Dendritic cell treated with granulocyte-macrophage colony-stimulating factor and Interleukin-4, amounts not matched to agents 40 ng/mL and 50 ng/mL, for 4 days (primary cell): ENCODE measurements around the gene CCDC13.
"Not testable (repeated sequence)": the region's sequence is repeated elsewhere in the genome, so short reads cannot be mapped to it uniquely, and the experiment has no call there.

Experiments used
- H3K27ac Mint-ChIP-seq: one replicate; pipeline ENCODE4 v1.8.0; 2022; ENCODE audit warnings: mild to moderate bottlenecking, mixed read lengths
- H3K27me3 Mint-ChIP-seq: one replicate; pipeline ENCODE4 v1.8.0; 2022; ENCODE audit warnings: mild to moderate bottlenecking, mixed read lengths
- H3K36me3 Mint-ChIP-seq: one replicate; pipeline ENCODE4 v1.8.0; 2022; ENCODE audit warnings: low read depth, mixed read lengths
- H3K4me1 Mint-ChIP-seq: one replicate; pipeline ENCODE4 v1.8.0; 2022; ENCODE audit warnings: low read depth, mixed read lengths
- H3K4me3 Mint-ChIP-seq: one replicate; pipeline ENCODE4 v1.8.0; 2022; ENCODE audit warnings: mild to moderate bottlenecking, moderate library complexity, mixed read lengths
- H3K9me3 Mint-ChIP-seq: one replicate; pipeline ENCODE4 v1.8.0; 2022; ENCODE audit warnings: mixed read lengths
- intact Hi-C: fragments of 100-400 bp; cut with micrococcal nuclease; formaldehyde crosslinking; loops from one replicate; pipeline ENCODE4 v1.15.0; 2022

The CCDC13 gene, protein sequence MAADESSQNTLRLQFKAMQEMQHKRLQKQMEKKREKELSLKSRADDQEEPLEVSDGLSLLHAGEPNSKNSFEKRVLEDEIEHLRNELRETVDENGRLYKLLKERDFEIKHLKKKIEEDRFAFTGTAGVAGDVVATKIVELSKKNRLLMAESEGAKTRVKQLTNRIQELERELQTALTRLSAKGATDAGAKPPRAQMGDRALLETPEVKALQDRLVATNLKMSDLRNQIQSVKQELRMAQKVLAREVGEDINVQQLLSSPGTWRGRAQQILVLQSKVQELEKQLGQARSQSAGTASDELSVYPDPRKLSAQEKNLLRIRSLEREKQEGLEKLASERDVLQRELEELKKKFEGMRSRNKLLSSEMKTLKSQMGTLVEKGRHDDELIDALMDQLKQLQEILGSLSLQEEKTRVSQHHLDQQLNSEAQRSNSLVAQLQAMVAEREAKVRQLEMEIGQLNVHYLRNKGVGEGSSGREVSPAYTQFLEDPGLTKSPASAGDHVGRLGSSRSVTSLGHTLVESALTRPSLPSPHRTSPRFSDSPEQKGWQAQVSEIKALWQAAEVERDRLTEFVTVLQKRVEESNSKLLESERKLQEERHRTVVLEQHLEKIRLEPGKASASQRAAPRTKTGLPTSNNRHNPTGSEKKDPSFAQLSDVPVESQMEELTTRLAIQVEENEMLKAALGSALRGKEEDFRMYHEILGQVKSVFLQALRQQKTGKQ

DNA sequence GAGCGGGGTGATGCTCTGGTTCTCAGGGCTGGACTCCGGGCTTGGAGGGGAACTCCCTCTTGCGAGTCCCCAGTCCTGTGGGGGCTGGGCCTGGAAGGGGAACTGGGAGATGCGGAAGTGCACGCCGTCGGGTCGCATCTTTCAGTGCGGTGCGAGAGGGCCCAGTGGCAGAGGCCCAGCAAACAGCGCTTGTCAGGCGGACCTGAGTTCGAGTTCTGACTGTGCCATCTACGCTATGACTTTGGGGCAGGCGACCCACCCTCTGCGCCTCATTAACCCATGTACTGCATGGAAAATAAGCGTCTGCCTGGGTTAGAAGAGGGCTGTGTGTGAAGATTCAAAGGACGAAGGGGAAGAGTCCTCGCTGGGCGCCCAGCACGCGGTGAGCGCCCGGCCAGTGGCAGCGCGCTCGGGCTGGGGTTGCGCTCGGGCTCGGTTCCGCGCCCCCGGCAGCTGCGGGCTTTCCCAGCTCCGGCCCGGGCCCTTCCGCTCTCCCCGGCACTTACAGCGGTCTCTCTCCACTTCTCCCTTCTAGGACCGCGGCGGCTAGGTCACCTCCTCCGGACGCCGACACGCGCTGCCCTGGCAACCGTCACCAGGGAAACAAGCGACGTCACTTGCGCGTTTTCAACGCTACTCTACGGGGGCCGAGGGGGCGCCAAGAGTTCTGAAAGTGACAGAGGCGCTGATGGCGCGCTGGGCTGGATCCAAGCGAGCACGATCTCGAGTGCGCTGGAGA lies at the start of gene CCDC13:
Gene CCDC13 (minus strand): TSS at position 584 of the 739 bp plus-strand sequence. CDS start 14,908 bp downstream, outside the sequence.
- peak within 1 kb of the TSS; percentile 99 for H3K27ac Mint-ChIP-seq

DNA sequence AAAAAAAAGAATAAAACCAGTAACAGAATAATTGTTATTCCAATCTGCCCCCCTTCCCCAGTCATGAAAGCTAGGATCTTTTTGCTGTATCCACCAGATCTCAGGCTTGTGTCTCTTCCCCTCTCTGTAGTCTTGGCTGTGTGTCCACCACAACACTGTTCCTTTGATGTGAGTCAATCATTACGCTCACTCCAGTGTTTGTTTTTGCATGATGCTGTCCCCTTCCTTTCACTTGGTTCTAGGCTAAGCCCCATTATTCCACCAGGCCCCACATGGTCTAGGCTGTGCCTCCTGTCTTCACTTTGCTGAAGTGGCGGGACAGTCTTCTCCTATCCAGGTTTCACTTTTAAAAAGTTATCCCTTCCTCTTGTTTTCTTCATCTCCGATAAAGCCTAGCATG lies 49.8 kb upstream of the CCDC13 start:
- no peak overlapping the region for H3K4me3 Mint-ChIP-seq
- H3K36me3 Mint-ChIP-seq: no peaks in the 10 kb centered on the region
- no peak overlapping the region for H3K27ac Mint-ChIP-seq
- no peaks in the 10 kb centered on the region for H3K27me3 Mint-ChIP-seq
- intact Hi-C loops: no loop called here
- H3K9me3 Mint-ChIP-seq: no peaks in the 10 kb centered on the region
- peaks cover 8% of the 10 kb centered on the region for H3K4me1 Mint-ChIP-seq

More for the DNA sequence above, at the start of gene CCDC13:
- Mint-ChIP-seq H3K27me3 (no peaks in the 10 kb centered on the region), H3K36me3 (peaks cover 7% of the 10 kb centered on the region), H3K4me3 (peak within 1 kb of the TSS; percentile 84), H3K9me3 (peaks cover 12% of the 10 kb centered on the region), H3K4me1 (peaks cover 19% of the 10 kb centered on the region)
- intact Hi-C loops: no loop called here

DNA sequence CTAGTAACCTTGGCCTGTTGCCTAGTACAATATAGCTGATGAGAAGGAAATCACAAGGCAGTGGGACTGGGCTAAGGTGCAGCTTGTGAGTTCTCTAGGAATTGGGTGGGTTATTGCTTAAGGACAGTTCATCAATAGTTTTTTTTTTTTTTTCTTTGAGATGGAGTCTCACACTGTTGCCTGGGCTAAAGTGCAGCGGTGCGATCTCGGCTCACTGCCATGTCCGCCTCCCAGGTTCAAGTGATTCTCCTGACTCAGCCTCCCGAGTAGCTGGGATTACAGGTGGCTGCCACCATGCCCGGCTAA lies 47.6 kb upstream of the CCDC13 start:
- Mint-ChIP-seq H3K36me3 (no peaks in the 10 kb centered on the region), H3K9me3 (no peaks in the 10 kb centered on the region), H3K27ac (no peak overlapping the region), H3K27me3 (no peaks in the 10 kb centered on the region), H3K4me3 (no peak overlapping the region), H3K4me1 (peaks cover 8% of the 10 kb centered on the region)
- intact Hi-C loops: no loop called here

DNA sequence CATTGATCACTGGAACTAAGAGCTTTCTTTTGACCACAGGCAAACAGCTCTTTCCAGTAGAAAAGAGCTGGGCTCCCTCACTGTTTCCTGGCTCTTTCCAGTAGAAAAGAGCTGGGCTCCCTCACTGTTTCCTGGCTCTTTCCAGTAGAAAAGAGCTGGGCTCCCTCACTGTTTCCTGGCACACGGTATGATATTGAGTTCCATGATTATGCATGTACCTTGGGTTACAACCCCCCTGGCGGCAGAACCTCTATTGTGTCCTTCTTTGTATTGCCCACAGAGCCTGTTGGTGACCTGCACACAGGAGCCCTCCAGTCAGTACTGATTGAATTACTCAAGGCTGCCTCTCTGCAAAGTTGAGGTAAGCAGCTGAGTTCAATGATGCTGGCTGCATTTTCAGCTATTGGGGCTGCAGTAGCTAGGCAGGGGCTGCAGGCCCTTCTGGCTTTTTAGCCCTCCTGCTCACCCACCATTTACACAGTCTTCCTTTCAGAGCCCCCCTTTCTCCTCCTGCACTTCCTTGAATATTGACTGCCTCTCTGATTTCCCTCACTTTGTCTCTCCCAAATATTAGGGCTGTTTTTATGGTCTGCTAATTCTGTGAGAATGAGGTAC lies 46.4 kb upstream of the CCDC13 start:
- Mint-ChIP-seq H3K4me1 (peaks cover 8% of the 10 kb centered on the region), H3K4me3 (no peak overlapping the region), H3K27me3 (no peaks in the 10 kb centered on the region), H3K36me3 (no peaks in the 10 kb centered on the region), H3K9me3 (no peaks in the 10 kb centered on the region), H3K27ac (no peak overlapping the region)
- intact Hi-C loops: no loop called here

DNA sequence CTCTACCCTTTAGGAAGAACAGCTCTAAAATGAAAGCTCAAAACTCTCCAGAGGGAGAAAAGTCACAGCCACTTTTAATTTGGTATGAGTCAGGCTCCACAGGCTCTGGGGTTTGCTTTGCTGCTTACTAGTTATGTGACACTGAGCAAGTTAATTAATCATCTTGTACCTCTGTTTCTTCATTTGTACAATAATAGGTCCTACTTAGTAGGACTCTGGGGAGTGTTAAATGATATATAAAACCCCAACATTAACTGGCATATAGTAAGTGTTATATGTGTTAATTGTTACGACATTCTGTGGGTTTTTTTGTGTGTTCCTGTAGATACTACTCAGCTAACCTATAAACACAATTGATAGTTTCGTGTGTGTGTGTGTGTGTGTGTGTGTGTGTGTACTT lies 42.8 kb upstream of the CCDC13 start:
- no peaks in the 10 kb centered on the region for H3K27me3 Mint-ChIP-seq
- intact Hi-C loops: no loop called here
- no peaks in the 10 kb centered on the region for H3K9me3 Mint-ChIP-seq
- no peak overlapping the region for H3K27ac Mint-ChIP-seq
- H3K36me3 Mint-ChIP-seq: no peaks in the 10 kb centered on the region
- H3K4me1 Mint-ChIP-seq: peaks cover 13% of the 10 kb centered on the region
- no peak overlapping the region for H3K4me3 Mint-ChIP-seq

DNA sequence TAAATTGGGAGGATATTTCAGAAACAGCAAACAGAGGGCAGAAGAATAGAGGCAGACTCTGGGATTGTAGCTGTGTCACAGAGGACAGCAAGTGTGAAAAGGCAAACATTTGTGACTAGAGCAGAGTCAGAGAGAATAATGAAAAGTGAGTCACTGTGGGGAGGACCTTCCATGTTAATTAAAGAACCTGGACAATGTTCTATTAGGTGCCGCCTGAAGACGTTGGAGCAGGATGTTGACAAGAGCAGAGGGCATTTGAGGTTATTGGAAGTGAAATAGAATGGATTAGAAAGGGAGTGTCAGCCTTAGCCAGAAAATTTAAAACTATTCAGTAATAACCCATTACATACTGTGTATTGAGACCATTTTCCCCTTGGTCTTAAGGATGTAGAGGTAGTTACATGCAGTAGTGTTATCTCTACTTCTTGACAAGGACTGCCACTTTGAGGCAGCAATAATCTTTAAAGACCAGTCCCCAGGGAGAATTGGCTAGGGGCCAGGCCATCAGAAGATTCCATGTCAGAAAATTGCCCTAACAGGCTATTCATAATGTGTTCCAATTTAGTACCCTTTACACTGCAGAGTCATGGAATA lies 42.0 kb upstream of the CCDC13 start:
- Mint-ChIP-seq H3K9me3 (no peaks in the 10 kb centered on the region), H3K4me1 (peaks cover 13% of the 10 kb centered on the region), H3K27me3 (no peaks in the 10 kb centered on the region), H3K36me3 (no peaks in the 10 kb centered on the region), H3K4me3 (no peak overlapping the region), H3K27ac (no peak overlapping the region)
- intact Hi-C loops: no loop called here

DNA sequence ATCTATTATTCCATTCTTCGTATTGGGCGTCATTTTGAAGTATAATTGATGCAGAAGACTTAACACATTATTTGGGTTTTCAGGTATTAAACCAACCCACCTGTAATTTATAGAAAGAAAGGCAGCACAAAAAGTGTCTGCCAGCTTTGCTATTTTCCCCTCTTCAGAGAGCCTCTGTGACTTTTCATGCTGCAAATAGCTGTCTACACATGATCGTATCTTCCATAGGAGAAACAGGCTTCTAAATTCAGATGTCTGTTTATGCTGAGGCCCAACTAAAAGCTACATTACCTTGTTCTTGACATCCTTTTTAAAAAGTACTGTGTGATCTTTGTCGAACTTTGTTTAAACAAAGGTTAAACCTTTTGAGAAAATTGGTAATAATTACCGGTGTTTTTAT lies 41.2 kb upstream of the CCDC13 start:
- intact Hi-C loops: no loop called here
- H3K36me3 Mint-ChIP-seq: no peaks in the 10 kb centered on the region
- no peak overlapping the region for H3K27ac Mint-ChIP-seq
- H3K4me1 Mint-ChIP-seq: peaks cover 13% of the 10 kb centered on the region
- no peak overlapping the region for H3K4me3 Mint-ChIP-seq
- H3K27me3 Mint-ChIP-seq: peaks cover 2% of the 10 kb centered on the region
- no peaks in the 10 kb centered on the region for H3K9me3 Mint-ChIP-seq

DNA sequence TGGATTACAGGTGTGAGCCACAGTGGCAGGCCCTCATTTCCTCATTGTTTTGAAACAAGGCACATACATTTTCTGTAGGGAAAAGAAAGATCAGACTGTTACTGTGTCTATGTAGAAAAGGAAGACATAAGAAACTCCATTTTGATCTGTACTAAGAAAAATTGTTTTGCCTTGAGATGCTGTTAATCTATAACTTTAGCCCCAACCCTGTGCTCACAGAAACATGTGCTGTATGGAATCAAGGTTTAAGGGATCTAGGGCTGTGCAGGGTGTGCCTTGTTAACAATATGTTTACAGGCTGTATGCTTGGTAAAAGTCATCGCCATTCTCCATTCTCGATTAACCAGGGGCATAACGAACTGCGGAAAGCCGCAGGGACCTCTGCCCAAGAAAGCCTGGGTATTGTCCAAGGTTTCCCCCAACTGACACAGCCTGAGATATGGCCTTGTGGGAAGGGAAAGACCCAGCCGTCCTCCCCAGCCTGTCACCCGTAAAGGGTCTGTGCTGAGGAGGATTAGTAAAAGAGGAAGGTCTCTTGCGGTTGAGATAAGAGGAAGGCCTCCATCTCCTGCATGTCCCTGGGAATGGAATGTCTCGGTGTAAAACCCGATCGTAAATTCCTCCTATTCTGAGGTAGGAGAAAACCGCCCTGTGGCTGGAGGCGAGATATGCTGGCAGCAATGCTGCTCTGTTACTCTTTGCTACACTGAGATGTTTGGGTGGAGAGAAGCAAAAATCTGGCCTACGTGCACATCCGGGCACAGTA lies 38.2 kb upstream of the CCDC13 start:
- intact Hi-C loops, H3K9me3 Mint-ChIP-seq: not testable (repeated sequence)

DNA sequence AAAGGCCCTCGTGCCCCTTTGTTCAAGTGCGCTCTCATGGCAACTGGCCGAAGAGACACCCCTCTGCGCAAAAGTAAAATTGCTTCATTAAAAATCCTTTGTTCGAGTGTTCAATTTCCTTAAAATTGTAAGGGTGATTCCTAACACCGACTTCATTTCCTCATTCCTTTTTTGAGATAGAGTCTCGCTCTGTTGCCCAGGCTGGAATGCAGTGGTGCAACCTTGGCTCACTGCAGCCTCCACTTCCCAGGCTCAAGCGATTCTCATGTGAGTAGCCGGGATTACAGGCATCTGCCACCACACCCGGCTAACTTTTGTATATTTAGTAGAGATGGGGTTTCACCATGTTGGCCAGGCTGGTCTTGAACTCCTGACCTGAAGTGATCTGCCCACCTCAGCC lies 37.7 kb upstream of the CCDC13 start:
- H3K36me3 Mint-ChIP-seq, H3K27ac Mint-ChIP-seq, H3K9me3 Mint-ChIP-seq, H3K4me3 Mint-ChIP-seq, intact Hi-C loops: not testable (repeated sequence)
- Mint-ChIP-seq H3K27me3 (peaks cover 14% of the 10 kb centered on the region), H3K4me1 (peaks cover 13% of the 10 kb centered on the region)

More for the DNA sequence above, 38.2 kb upstream of the CCDC13 start:
- Mint-ChIP-seq H3K27ac (peak overlapping the region; percentile 15), H3K4me1 (peaks cover 13% of the 10 kb centered on the region)
- not testable (repeated sequence) for H3K36me3 Mint-ChIP-seq, H3K4me3 Mint-ChIP-seq, H3K27me3 Mint-ChIP-seq

DNA sequence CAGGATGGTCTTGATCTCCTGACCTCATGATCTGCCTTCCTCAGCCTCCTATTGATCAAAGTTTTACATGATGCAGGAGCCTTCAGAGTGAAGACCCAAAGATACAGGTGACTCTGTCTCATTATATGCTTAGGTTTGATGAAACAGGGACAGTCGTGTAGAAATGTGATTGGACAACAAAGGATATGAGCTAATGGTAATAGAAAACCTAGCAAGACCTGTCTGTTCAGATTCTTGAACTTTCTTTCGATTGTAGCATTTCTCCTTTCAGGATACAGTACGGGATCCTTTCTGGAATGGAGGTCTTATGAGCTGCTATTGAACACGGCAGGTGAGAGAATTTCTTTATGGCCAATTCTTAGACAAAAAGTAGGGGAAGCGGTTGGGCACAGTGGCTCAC lies 36.1 kb upstream of the CCDC13 start, which contains the start of gene ACKR2:
Gene ACKR2 (plus strand): TSS at position 244 of the 400 bp plus-strand sequence. CDS start 55,058 bp downstream, outside the sequence.
- no peak within 1 kb of the TSS for H3K27ac Mint-ChIP-seq
- H3K27me3 Mint-ChIP-seq: peaks cover 20% of the 10 kb centered on the region
- no peak within 1 kb of the TSS for H3K4me3 Mint-ChIP-seq
- no peaks in the 10 kb centered on the region for H3K9me3 Mint-ChIP-seq
- H3K36me3 Mint-ChIP-seq: peaks cover 5% of the 10 kb centered on the region
- H3K4me1 Mint-ChIP-seq: peaks cover 13% of the 10 kb centered on the region
- intact Hi-C loops: no loop called here

DNA sequence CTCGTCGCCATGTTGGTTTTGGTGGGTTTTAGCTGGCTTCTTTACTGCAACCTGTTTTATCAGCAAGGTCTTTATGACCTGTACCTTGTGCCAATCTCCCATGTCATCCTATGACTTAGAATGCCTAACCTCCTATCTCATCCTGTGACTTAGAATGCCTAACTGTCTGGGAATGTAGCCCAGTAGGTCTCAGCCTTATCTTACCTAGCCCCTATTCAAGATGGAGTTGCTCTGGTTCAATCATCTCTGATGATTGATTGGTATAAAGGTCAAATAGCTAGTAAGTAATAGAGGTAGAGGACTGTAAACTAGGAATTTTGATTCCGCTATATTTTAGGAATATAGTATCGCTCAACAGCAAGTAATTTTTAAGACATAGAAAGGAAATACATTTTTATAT lies 34.9 kb upstream of the CCDC13 start:
- Mint-ChIP-seq H3K27ac (no peak overlapping the region), H3K9me3 (no peaks in the 10 kb centered on the region), H3K4me3 (no peak overlapping the region), H3K36me3 (peaks cover 12% of the 10 kb centered on the region), H3K27me3 (peaks cover 20% of the 10 kb centered on the region), H3K4me1 (peaks cover 17% of the 10 kb centered on the region)
- intact Hi-C loops: no loop called here

DNA sequence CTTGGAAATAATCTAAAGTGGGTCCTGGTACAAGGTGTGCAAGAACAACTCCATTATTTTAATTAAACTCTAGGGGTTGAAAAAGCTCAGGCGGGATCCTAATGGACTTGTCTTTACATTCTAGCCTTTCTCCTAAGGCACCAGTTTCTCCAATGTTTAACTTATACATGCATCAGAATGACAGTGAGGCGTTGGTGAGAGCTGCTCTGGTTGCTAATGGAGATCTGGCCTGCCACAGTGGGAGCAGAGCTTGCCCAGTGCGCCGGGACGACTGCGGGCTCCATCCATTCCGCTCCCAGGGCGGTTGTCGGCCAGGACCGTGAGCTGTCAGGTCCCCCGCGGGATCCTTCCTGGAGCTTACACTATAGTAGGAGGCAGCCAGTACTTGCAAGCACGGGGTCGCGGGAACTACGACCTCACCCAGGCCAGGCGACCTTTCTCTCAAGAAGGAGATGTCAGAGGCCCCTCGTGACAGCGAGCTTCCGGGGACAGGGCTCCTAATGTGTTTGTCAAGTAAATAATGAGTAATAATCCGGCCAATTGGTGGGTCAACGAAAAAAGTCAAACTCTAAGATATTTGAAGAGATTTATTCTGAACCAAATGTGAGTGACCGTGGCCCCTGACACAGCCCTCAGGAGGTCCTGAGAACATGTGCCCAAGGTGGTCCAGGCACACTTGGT lies 32.2 kb upstream of the CCDC13 start:
- peak overlapping the region; percentile 7 for H3K4me3 Mint-ChIP-seq
- peaks cover 12% of the 10 kb centered on the region for H3K36me3 Mint-ChIP-seq
- intact Hi-C loops: no loop called here
- H3K27me3 Mint-ChIP-seq: peaks cover 20% of the 10 kb centered on the region
- H3K4me1 Mint-ChIP-seq: peaks cover 25% of the 10 kb centered on the region
- no peaks in the 10 kb centered on the region for H3K9me3 Mint-ChIP-seq
- no peak overlapping the region for H3K27ac Mint-ChIP-seq

DNA sequence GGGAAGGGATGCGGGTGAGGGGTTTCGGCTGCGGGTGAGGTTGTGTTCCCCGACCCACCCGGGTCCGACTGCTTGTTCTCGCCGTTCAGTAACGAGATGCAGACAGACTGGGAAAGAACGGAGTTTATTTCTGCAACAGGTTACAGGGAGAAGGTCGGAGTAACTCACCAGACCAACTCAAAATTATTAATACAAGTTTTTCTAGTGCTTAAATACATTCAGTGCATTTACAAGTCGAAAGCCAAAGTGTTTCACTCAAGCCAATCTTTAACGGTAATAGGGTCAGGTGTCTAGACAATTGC lies 31.7 kb upstream of the CCDC13 start:
- intact Hi-C loops: no loop called here
- Mint-ChIP-seq H3K36me3 (peaks cover 12% of the 10 kb centered on the region), H3K4me1 (peaks cover 30% of the 10 kb centered on the region)

More for the DNA sequence above, 31.7 kb upstream of the CCDC13 start:
- peak overlapping the region; percentile 94 for H3K4me3 Mint-ChIP-seq
- peaks cover 20% of the 10 kb centered on the region for H3K27me3 Mint-ChIP-seq
- peak overlapping the region; percentile 92 for H3K27ac Mint-ChIP-seq
- H3K9me3 Mint-ChIP-seq: no peaks in the 10 kb centered on the region
